Measurements from ENCODE around the gene CDH16.

DNA sequence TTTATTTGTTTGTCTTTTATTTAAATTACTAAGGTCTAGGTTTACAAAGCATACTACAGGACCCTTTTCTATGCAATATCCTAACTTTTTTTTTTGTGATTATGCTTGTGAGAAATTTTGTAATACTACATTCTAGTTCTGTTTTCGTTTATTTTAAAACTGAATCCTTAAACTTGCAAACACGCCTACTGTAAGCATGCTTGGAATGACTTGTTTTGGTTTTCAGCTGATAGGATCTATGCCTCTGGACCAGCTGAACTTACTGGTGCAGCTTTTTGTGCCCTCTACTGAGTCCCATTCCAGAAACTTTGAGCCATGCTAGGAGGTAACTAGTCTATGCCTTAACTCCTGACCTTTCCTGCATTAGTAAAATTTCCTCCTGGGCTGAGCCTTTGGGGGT, 32.4 kb downstream of the CDH16 start:
- no peak for TF ChIP-seq POLR2A (IDR thresholded peaks at IDR 0.05; ENCODE audit: low read depth, low read length)
- no peak for TF ChIP-seq POLR2AphosphoS5 (IDR thresholded peaks at IDR 0.05; ENCODE audit: low read depth, low read length)
- TF ChIP-seq POU2F2 (IDR thresholded peaks at IDR 0.05; ENCODE audit: low read depth, low read length), result no peak
- TF ChIP-seq TAF1 (IDR thresholded peaks at IDR 0.05; ENCODE audit: low read depth, low read length), result no peak
- TF ChIP-seq SPI1 (IDR thresholded peaks at IDR 0.05; ENCODE audit: low read depth, low read length), result no peak

Measured in GM12891 (cell line).